HCT116 (cell line): ENCODE measurements around the gene COX7A2L. TPM values are rescaled to one million over a fixed set of nuclear protein-coding genes. Genes with fewer than 3 reads are reported as not detected.

Source experiments
- ATAC-seq: fragments of 200-7000 bp; cut with Tn5 transposase; 2 replicates; pipeline ENCODE4 v1.9.1; 2020; ENCODE audit warnings: mild to moderate bottlenecking, moderate library complexity
- BruUV-seq: library from RNA; stranded (reverse); fragments of 400-500 nt; replicated peaks from 2 replicates; lab custom pipeline; 2021; lab: Mats Ljungman, UMichigan
- CTCF ChIA-PET: fragments of 300-600 bp; sonication (Branson Sonifier 250); formaldehyde crosslinking; loops from one replicate; lab custom pipeline; 2021; ENCODE audit warnings: antibody characterized with exemption; lab: Charles Lee
- POLR2A ChIA-PET: fragments of 300-600, 350-600 bp; sonication (Branson Sonifier 250); formaldehyde crosslinking; loops from one replicate; lab custom pipeline; 2021; ENCODE audit warnings: antibody characterized with exemption; lab: Charles Lee
- RAD21 ChIA-PET, 2 experiments: fragments of 300-600 bp; sonication (Branson Sonifier 250); formaldehyde crosslinking; loops; one replicate each; lab custom pipeline; 2023; ENCODE audit warnings: low total read pairs in 2 of 2; ENCODE audit not compliant: uncharacterized antibody in 2 of 2, unreplicated experiment in 2 of 2, low non-redundant PET in 1 of 2; lab: Charles Lee
- DNase-seq: peaks from one replicate; pipeline ENCODE4 v3.0.0-alpha.2; 2010; ENCODE audit warnings: low read depth, low spot score
- H2AFZ ChIP-seq: fragments of 200-600 bp; shearing (Covaris generic), sonication (generic); 2 replicates; pipeline ENCODE4 v1.6.1; 2017; ENCODE audit warnings: low read depth, mixed run types, mixed read lengths, antibody characterized with exemption, low read length; ENCODE audit not compliant: poor library complexity, severe bottlenecking
- H3K27ac ChIP-seq: 2 replicates; pipeline ENCODE4 v1.5.1; 2012; ENCODE audit warnings: low read depth, low read length
- H3K27me3 ChIP-seq: fragments of 200-600 bp; sonication (generic); 2 replicates; pipeline ENCODE4 v1.6.1; 2016; ENCODE audit warnings: mixed run types, low read length, mixed read lengths; ENCODE audit not compliant: insufficient read depth
- H3K36me3 ChIP-seq, 2 experiments: fragments of 200-500 bp in 1 of 2; fragments of 200-600 bp in 1 of 2; sonication (Bioruptor generic) in 1 of 2; sonication (generic) in 1 of 2; 2 replicates each; pipeline versions ENCODE4 v1.5.1 to v1.6.1; 2014 to 2016; ENCODE audit warnings: low read length in 2 of 2, inconsistent platforms in 1 of 2, mixed read lengths in 1 of 2, mixed run types in 1 of 2; ENCODE audit not compliant: insufficient read depth in 2 of 2, control insufficient read depth in 1 of 2
- H3K4me1 ChIP-seq, 2 experiments: fragments of 200-600 bp in 1 of 2; sonication (generic) in 1 of 2; 2 replicates each; pipeline versions ENCODE4 v1.5.1 to v1.6.1; 2012 to 2017; ENCODE audit warnings: low read length in 2 of 2, inconsistent platforms in 1 of 2, mild to moderate bottlenecking in 1 of 2, mixed read lengths in 1 of 2, mixed run types in 1 of 2, moderate library complexity in 1 of 2; ENCODE audit not compliant: insufficient read depth in 2 of 2, control insufficient read depth in 1 of 2
- H3K4me2 ChIP-seq: fragments of 200-600 bp; sonication (generic); 2 replicates; pipeline ENCODE4 v1.6.1; 2017; ENCODE audit warnings: mixed run types, low read length, mixed read lengths
- H3K4me3 ChIP-seq, 2 experiments: fragments of 200-600 bp in 1 of 2; sonication (generic) in 1 of 2; replicated peaks in 1 of 2; 2 replicates each; pipeline ENCODE4 v1.5.1; 2011 to 2016; ENCODE audit warnings: low read length in 2 of 2, control low read depth in 1 of 2, low read depth in 1 of 2, mild to moderate bottlenecking in 1 of 2, mixed read lengths in 1 of 2, mixed run types in 1 of 2
- H3K79me2 ChIP-seq: fragments of 200-600 bp; sonication (generic); 2 replicates; pipeline ENCODE4 v1.6.1; 2017; ENCODE audit warnings: mild to moderate bottlenecking, mixed run types, low read length, moderate library complexity, mixed read lengths; ENCODE audit not compliant: insufficient read depth
- H3K9ac ChIP-seq: fragments of 200-600 bp; sonication (generic); 2 replicates; pipeline ENCODE4 v1.6.1; 2016; ENCODE audit warnings: low read length, mixed read lengths
- H3K9me2 ChIP-seq: fragments of 200-600 bp; sonication (generic), shearing (Covaris generic); 2 replicates; pipeline ENCODE4 v1.6.1; 2017; ENCODE audit warnings: mixed run types, mild to moderate bottlenecking, moderate library complexity; ENCODE audit not compliant: insufficient read depth
- H3K9me3 ChIP-seq, 2 experiments: fragments of 200-500 bp in 1 of 2; fragments of 200-600 bp in 1 of 2; sonication (Bioruptor generic) in 1 of 2; sonication (generic) in 1 of 2; 2 replicates each; pipeline ENCODE4 v1.6.1; 2014 to 2017; ENCODE audit warnings: low read length in 2 of 2, mixed read lengths in 2 of 2, inconsistent platforms in 1 of 2, low read depth in 1 of 2, mild to moderate bottlenecking in 1 of 2, mixed run types in 1 of 2, moderate library complexity in 1 of 2; ENCODE audit not compliant: control insufficient read depth in 1 of 2, insufficient read depth in 1 of 2
- H4K20me1 ChIP-seq: fragments of 200-600 bp; sonication (generic), shearing (Covaris generic); 2 replicates; pipeline ENCODE4 v1.6.1; 2017; ENCODE audit warnings: mixed run types, mild to moderate bottlenecking, moderate library complexity; ENCODE audit not compliant: insufficient read depth
- RAD21 ChIP-seq: IDR thresholded peaks from 2 replicates; pipeline ENCODE4 v1.6.1; 2012; ENCODE audit warnings: low read depth, mild to moderate bottlenecking
- REST ChIP-seq: IDR thresholded peaks from 2 replicates; pipeline ENCODE4 v1.6.1; 2012; ENCODE audit warnings: low read depth
- SIN3A ChIP-seq: IDR thresholded peaks from 2 replicates; pipeline ENCODE4 v1.6.1; 2012; ENCODE audit warnings: low read depth
- SRF ChIP-seq: IDR thresholded peaks from 2 replicates; pipeline ENCODE4 v1.6.1; 2012; ENCODE audit warnings: low read depth
- intact Hi-C: fragments of 100-400 bp; cut with micrococcal nuclease; formaldehyde crosslinking; loops from 2 replicates; pipeline ENCODE4 v1.10.0; 2022
- total RNA-seq: library from RNA; stranded (reverse); gene quantifications from one replicate; pipeline ENCODE4 v1.2.1, GENCODE V29; 2021; ENCODE audit not compliant: unreplicated experiment
- TF ChIP-seq, protein P1 (sequence below), 3 experiments: fragments of 200-600 bp in 1 of 3; sonication (generic) in 1 of 3; IDR thresholded peaks in 2 of 3; conservative IDR thresholded peaks in 1 of 3; 2 replicates each; pipeline ENCODE4 v1.5.1; 2012 to 2017; ENCODE audit warnings: low read depth in 2 of 3, low read length in 2 of 3, antibody characterized with exemption in 1 of 3, borderline replicate concordance in 1 of 3, control low read depth in 1 of 3, mild to moderate bottlenecking in 1 of 3, mixed read lengths in 1 of 3, mixed run types in 1 of 3, moderate library complexity in 1 of 3; ENCODE audit not compliant: insufficient read depth in 1 of 3

COX7A2L gene
- total RNA-seq, 1 experiment from 2014 or later: 104 TPM

GRCh38 chr2:42386682-42387081 lies 25.7 kb upstream of the COX7A2L start:
- CTCF ChIA-PET: interaction anchor here (0.8 kb wide), 1 partner anchor 18 kb away, joined by 4 read pairs; no protein-coding TSS in a partner anchor
- intact Hi-C loops: no loop called here
- RAD21 ChIA-PET: no interaction called here
- Histone ChIP-seq H3K9me2 (no peaks in the 10 kb centered on the region), H3K4me1 (no peaks in the 10 kb centered on the region), H3K27ac (no peak overlapping the region), H2AFZ (no peak overlapping the region), H3K4me3 (no peak overlapping the region)
- TF ChIP-seq SRF: no peak
- no peak for TF ChIP-seq SIN3A
- TF ChIP-seq, protein P1, sequence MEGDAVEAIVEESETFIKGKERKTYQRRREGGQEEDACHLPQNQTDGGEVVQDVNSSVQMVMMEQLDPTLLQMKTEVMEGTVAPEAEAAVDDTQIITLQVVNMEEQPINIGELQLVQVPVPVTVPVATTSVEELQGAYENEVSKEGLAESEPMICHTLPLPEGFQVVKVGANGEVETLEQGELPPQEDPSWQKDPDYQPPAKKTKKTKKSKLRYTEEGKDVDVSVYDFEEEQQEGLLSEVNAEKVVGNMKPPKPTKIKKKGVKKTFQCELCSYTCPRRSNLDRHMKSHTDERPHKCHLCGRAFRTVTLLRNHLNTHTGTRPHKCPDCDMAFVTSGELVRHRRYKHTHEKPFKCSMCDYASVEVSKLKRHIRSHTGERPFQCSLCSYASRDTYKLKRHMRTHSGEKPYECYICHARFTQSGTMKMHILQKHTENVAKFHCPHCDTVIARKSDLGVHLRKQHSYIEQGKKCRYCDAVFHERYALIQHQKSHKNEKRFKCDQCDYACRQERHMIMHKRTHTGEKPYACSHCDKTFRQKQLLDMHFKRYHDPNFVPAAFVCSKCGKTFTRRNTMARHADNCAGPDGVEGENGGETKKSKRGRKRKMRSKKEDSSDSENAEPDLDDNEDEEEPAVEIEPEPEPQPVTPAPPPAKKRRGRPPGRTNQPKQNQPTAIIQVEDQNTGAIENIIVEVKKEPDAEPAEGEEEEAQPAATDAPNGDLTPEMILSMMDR (IDR thresholded peaks at IDR 0.05 in 2 of 3, conservative IDR thresholded peaks at IDR 0.05 in 1 of 3; ENCODE audit: borderline replicate concordance in 1 of 3, insufficient read depth in 1 of 3, low read depth in 2 of 3, low read length in 2 of 3): peak; percentile 11 to 75 (median 66); a peak in 5 of 6 replicates
- no peak for TF ChIP-seq REST
- TF ChIP-seq RAD21: peak; percentile 20; the same call in 1 of the 2 replicates
- TF ChIP-seq, all 23 proteins: peak for 2
- Histone ChIP-seq H3K79me2 (no peaks in the 10 kb centered on the region), H3K9ac (no peak overlapping the region), H4K20me1 (no peaks in the 10 kb centered on the region), H3K36me3 (no peaks in the 10 kb centered on the region), H3K27me3 (no peaks in the 10 kb centered on the region), H3K4me2 (no peak overlapping the region), H3K9me3 (no peaks in the 10 kb centered on the region)
- BruUV-seq: no TSS peak
- POLR2A ChIA-PET: interaction anchor here (0.7 kb wide), 1 partner anchor 449 kb away, joined by 3 read pairs; no protein-coding TSS in a partner anchor
- peak; percentile 34 for DNase-seq
- peak; percentile 84 for ATAC-seq
